H9 (cell line): ENCODE results near the gene AKR1C8. TPM values are rescaled to one million over a fixed set of nuclear protein-coding genes. Genes with fewer than 3 reads are reported as not detected.

ENCODE experiments used
- DNase-seq: peaks from one replicate; pipeline ENCODE4 v3.0.0-alpha.2; 2017
- H2AFZ ChIP-seq: one replicate; pipeline ENCODE4 v1.6.1; 2013; ENCODE audit warnings: mild to moderate bottlenecking, low read length, control low read depth, moderate library complexity
- H2AK5ac ChIP-seq: 2 replicates; pipeline ENCODE4 v1.6.1; 2013; ENCODE audit warnings: low read length, control low read depth, mixed read lengths; ENCODE audit not compliant: insufficient read length
- H2BK120ac ChIP-seq: one replicate; pipeline ENCODE4 v1.6.1; 2013; ENCODE audit warnings: low read depth, mild to moderate bottlenecking, low read length, control low read depth, inconsistent platforms; ENCODE audit not compliant: poor library complexity, severe bottlenecking
- H2BK12ac ChIP-seq: 2 replicates; pipeline ENCODE4 v1.6.1; 2013; ENCODE audit warnings: low read length, control low read depth, mixed read lengths, low read depth; ENCODE audit not compliant: insufficient read length
- H2BK15ac ChIP-seq: 2 replicates; pipeline ENCODE4 v1.6.1; 2013; ENCODE audit warnings: low read depth, low read length, control low read depth
- H2BK20ac ChIP-seq: one replicate; pipeline ENCODE4 v1.6.1; 2013; ENCODE audit warnings: low read depth, mild to moderate bottlenecking, low read length, control low read depth, inconsistent platforms; ENCODE audit not compliant: poor library complexity, severe bottlenecking
- H2BK5ac ChIP-seq: 2 replicates; pipeline ENCODE4 v1.6.1; 2013; ENCODE audit warnings: low read length, control low read depth, mixed read lengths; ENCODE audit not compliant: insufficient read length
- H3K14ac ChIP-seq: 2 replicates; pipeline ENCODE4 v1.6.1; 2013; ENCODE audit warnings: low read length, control low read depth; ENCODE audit not compliant: insufficient read depth
- H3K18ac ChIP-seq: 2 replicates; pipeline ENCODE4 v1.6.1; 2013; ENCODE audit warnings: low read depth, mild to moderate bottlenecking, mixed read lengths, low read length, control low read depth; ENCODE audit not compliant: insufficient read length
- H3K23ac ChIP-seq: 2 replicates; pipeline ENCODE4 v1.6.1; 2013; ENCODE audit warnings: low read length, control low read depth, mixed read lengths, low read depth; ENCODE audit not compliant: insufficient read length
- H3K23me2 ChIP-seq: 2 replicates; pipeline ENCODE4 v1.6.1; 2013; ENCODE audit warnings: low read depth, mild to moderate bottlenecking, mixed read lengths, low read length, control low read depth; ENCODE audit not compliant: insufficient read length, poor library complexity, severe bottlenecking
- H3K27ac ChIP-seq: 2 replicates; pipeline ENCODE4 v1.5.1; 2013; ENCODE audit warnings: low read length, control low read depth, mixed read lengths, low read depth; ENCODE audit not compliant: insufficient read length
- H3K27me3 ChIP-seq: 2 replicates; pipeline ENCODE4 v1.6.1; 2013; ENCODE audit warnings: low read length, control low read depth, inconsistent platforms; ENCODE audit not compliant: insufficient read depth
- H3K4ac ChIP-seq: 2 replicates; pipeline ENCODE4 v1.6.1; 2013; ENCODE audit warnings: low read depth, mild to moderate bottlenecking, control low read depth, inconsistent platforms, low read length, moderate library complexity
- H3K4me1 ChIP-seq: 2 replicates; pipeline ENCODE4 v1.6.1; 2013; ENCODE audit warnings: low read length, control low read depth, inconsistent platforms; ENCODE audit not compliant: insufficient read depth
- H3K4me2 ChIP-seq: 2 replicates; pipeline ENCODE4 v1.6.1; 2013; ENCODE audit warnings: low read length, control low read depth, mixed read lengths; ENCODE audit not compliant: insufficient read length, insufficient read depth
- H3K56ac ChIP-seq: 2 replicates; pipeline ENCODE4 v1.6.1; 2013; ENCODE audit warnings: low read depth, mild to moderate bottlenecking, mixed read lengths, low read length, control low read depth; ENCODE audit not compliant: insufficient read length
- H3K79me1 ChIP-seq: 2 replicates; pipeline ENCODE4 v1.6.1; 2013; ENCODE audit warnings: low read depth, mild to moderate bottlenecking, moderate library complexity, low read length, control low read depth, inconsistent platforms; ENCODE audit not compliant: insufficient read depth, poor library complexity, severe bottlenecking
- H3K79me2 ChIP-seq: 2 replicates; pipeline ENCODE4 v1.6.1; 2013; ENCODE audit warnings: low read length, control low read depth, inconsistent platforms; ENCODE audit not compliant: insufficient read depth
- H3K9ac ChIP-seq: 2 replicates; pipeline ENCODE4 v1.6.1; 2013; ENCODE audit warnings: low read length, control low read depth, mixed read lengths; ENCODE audit not compliant: insufficient read length; ENCODE audit errors: extremely low read depth
- H3K9me3 ChIP-seq: one replicate; pipeline ENCODE4 v1.6.1; 2013; ENCODE audit warnings: low read depth, low read length, inconsistent platforms; ENCODE audit not compliant: control insufficient read depth
- H3T11ph ChIP-seq: one replicate; pipeline ENCODE4 v1.6.1; 2013; ENCODE audit warnings: mild to moderate bottlenecking, low read length, control low read depth, inconsistent platforms
- H4K20me1 ChIP-seq: one replicate; pipeline ENCODE4 v1.6.1; 2013; ENCODE audit not compliant: control insufficient read depth, insufficient read length, insufficient read depth
- H4K5ac ChIP-seq: 2 replicates; pipeline ENCODE4 v1.6.1; 2013; ENCODE audit warnings: low read depth, mild to moderate bottlenecking, mixed read lengths, low read length, control low read depth; ENCODE audit not compliant: insufficient read length
- H4K8ac ChIP-seq: replicated peaks from 2 replicates; pipeline ENCODE4 v1.6.1; 2013; ENCODE audit warnings: low read length, control low read depth, mixed read lengths, low read depth; ENCODE audit not compliant: insufficient read length
- H4K91ac ChIP-seq: 2 replicates; pipeline ENCODE4 v1.6.1; 2013; ENCODE audit warnings: low read depth, mild to moderate bottlenecking, moderate library complexity, mixed read lengths, low read length, control low read depth; ENCODE audit not compliant: insufficient read length
- H3K27ac Mint-ChIP-seq, 3 experiments: 2 replicates in 2 of 3; 3 replicates in 1 of 3; pipeline ENCODE4 v1.8.0; 2020 to 2021; ENCODE audit warnings: mixed read lengths in 3 of 3, mild to moderate bottlenecking in 1 of 3, moderate library complexity in 1 of 3
- H3K27me3 Mint-ChIP-seq: 2 replicates; pipeline ENCODE4 v1.8.0; 2021; ENCODE audit warnings: low read depth, mild to moderate bottlenecking, moderate library complexity, mixed read lengths
- H3K36me3 Mint-ChIP-seq, 3 experiments: 2 replicates in 2 of 3; 3 replicates in 1 of 3; pipeline ENCODE4 v1.8.0; 2020 to 2021; ENCODE audit warnings: low read depth in 3 of 3, mixed read lengths in 3 of 3; ENCODE audit not compliant: insufficient read depth in 1 of 3
- H3K4me1 Mint-ChIP-seq, 2 experiments: 2 replicates each; pipeline ENCODE4 v1.8.0; 2020; ENCODE audit warnings: mixed read lengths in 2 of 2
- H3K4me3 Mint-ChIP-seq, 2 experiments: 2 replicates in 1 of 2; 3 replicates in 1 of 2; pipeline ENCODE4 v1.8.0; 2020 to 2021; ENCODE audit warnings: mild to moderate bottlenecking in 2 of 2, mixed read lengths in 2 of 2, moderate library complexity in 1 of 2
- H3K9me3 Mint-ChIP-seq, 2 experiments: 2 replicates in 1 of 2; 3 replicates in 1 of 2; pipeline ENCODE4 v1.8.0; 2020; ENCODE audit warnings: mild to moderate bottlenecking in 2 of 2, mixed read lengths in 2 of 2, moderate library complexity in 1 of 2
- WGBS: extraction: QIAGEN DNeasy Blood & Tissue Kit; methylation state at CpG from one replicate; pipeline ENCODE4 v1.1.7; 2013; ENCODE audit warnings: missing lambda C conversion rate, low lambda C conversion rate, mixed read lengths; ENCODE audit not compliant: insufficient read length; ENCODE audit errors: extremely low coverage; 5-methylcytosine and 5-hydroxymethylcytosine counted together
- total RNA-seq: library from RNA; stranded (reverse); gene quantifications from 2 replicates; pipeline ENCODE4 v1.2.1, GENCODE V29; 2021
- TF ChIP-seq, protein P1 (sequence below): fragments of 200-600 bp; sonication (generic); conservative IDR thresholded peaks from 3 replicates; pipeline ENCODE4 v1.8.0; 2021; ENCODE audit warnings: antibody characterized with exemption, mild to moderate bottlenecking

The AKR1C8 gene
- total RNA-seq, 1 experiment from 2014 or later, result not detected

DNA sequence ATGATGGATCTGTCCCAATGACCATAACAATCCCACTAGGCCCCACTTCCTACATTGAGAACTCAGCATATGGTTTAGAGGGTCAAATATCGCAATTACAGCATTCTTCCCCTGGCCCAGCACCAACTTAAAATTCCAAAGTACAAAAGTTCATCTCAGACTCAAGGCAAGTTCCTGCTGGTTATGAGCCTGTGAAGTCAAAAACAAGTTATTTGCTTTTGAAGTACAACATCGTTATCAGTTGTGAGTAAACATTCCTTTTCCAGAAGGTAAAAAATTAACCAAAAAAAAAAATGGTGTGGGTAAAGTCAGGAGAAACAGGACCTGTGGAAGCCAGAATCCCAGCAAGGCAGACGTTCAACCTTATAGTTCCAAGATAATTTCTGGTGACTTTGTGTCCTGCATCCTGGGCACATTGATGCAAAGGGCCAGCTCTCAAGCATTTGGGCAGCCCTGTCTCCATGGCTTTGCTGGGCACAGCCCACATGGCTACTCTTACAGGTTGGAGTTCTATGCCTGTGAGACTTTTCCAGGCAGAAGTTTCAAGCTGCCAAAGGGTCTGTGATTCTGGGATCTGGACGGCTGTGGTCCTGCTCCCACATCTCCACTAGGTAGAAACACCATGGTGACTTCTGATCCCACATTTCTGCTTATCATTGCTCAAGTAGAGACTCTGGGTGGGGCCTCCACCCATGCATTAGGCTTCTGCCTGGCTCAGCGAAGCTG lies 37.5 kb downstream of the AKR1C8 start:
- H4K20me1 ChIP-seq, result no peaks in the 10 kb centered on the region
- DNase-seq, result no peak
- H2BK15ac ChIP-seq, result no peak overlapping the region
- no peaks in the 10 kb centered on the region for H3K23me2 ChIP-seq
- no peaks in the 10 kb centered on the region; the same call in 1 of the 2 replicates for H3K27me3 Mint-ChIP-seq
- WGBS, result no CpG with 5 or more reads among the region's 5 CpGs
- no peak overlapping the region for H4K5ac ChIP-seq
- no peak overlapping the region for H2BK120ac ChIP-seq
- H3K4ac ChIP-seq, result no peak overlapping the region
- H2BK12ac ChIP-seq, result no peak overlapping the region
- H3K4me1 Mint-ChIP-seq, result no peaks in the 10 kb centered on the region
- H3K23ac ChIP-seq, result no peak overlapping the region
- no peak overlapping the region for H3K9ac ChIP-seq
- no peak overlapping the region for H2AK5ac ChIP-seq
- H3K36me3 Mint-ChIP-seq, result peaks cover 0 to 16% (median 0%) of the 10 kb centered on the region in 3 experiments; a peak in 5 of 7 replicates
- TF ChIP-seq, protein P1, sequence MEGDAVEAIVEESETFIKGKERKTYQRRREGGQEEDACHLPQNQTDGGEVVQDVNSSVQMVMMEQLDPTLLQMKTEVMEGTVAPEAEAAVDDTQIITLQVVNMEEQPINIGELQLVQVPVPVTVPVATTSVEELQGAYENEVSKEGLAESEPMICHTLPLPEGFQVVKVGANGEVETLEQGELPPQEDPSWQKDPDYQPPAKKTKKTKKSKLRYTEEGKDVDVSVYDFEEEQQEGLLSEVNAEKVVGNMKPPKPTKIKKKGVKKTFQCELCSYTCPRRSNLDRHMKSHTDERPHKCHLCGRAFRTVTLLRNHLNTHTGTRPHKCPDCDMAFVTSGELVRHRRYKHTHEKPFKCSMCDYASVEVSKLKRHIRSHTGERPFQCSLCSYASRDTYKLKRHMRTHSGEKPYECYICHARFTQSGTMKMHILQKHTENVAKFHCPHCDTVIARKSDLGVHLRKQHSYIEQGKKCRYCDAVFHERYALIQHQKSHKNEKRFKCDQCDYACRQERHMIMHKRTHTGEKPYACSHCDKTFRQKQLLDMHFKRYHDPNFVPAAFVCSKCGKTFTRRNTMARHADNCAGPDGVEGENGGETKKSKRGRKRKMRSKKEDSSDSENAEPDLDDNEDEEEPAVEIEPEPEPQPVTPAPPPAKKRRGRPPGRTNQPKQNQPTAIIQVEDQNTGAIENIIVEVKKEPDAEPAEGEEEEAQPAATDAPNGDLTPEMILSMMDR, result no peak
- H3K14ac ChIP-seq, result no peak overlapping the region
- no peak overlapping the region for H4K8ac ChIP-seq
- no peak overlapping the region for H3K4me2 ChIP-seq
- H3K9me3 Mint-ChIP-seq, result peaks cover 56 to 67% of the 10 kb centered on the region in 2 experiments
- no peak overlapping the region for H3K4me3 Mint-ChIP-seq
- no peak overlapping the region for H3K27ac ChIP-seq
- H2BK5ac ChIP-seq, result no peak overlapping the region
- no peak overlapping the region for H3K27ac Mint-ChIP-seq
- H3K9me3 ChIP-seq, result peaks cover 6% of the 10 kb centered on the region
- H2AFZ ChIP-seq, result no peak overlapping the region
- no peaks in the 10 kb centered on the region for H3K27me3 ChIP-seq
- no peaks in the 10 kb centered on the region for H3K4me1 ChIP-seq
- H3K79me1 ChIP-seq, result no peaks in the 10 kb centered on the region
- no peak overlapping the region for H3T11ph ChIP-seq
- H3K79me2 ChIP-seq, result no peaks in the 10 kb centered on the region
- H2BK20ac ChIP-seq, result no peak overlapping the region
- no peak overlapping the region for H3K18ac ChIP-seq
- H4K91ac ChIP-seq, result no peak overlapping the region
- no peak overlapping the region for H3K56ac ChIP-seq
